Ishikawa (cell line): ENCODE measurements around the gene ANKRD6.

Experiments used
- CEBPB ChIP-seq: IDR thresholded peaks from 2 replicates; pipeline ENCODE4 v1.6.1; 2012
- CREB1 ChIP-seq: IDR thresholded peaks from 2 replicates; pipeline ENCODE4 v1.6.1; 2012; ENCODE audit warnings: low read depth
- EGR1 ChIP-seq: IDR thresholded peaks from 2 replicates; pipeline ENCODE4 v1.6.1; 2012
- EP300 ChIP-seq: IDR thresholded peaks from 2 replicates; pipeline ENCODE4 v1.6.1; 2012; ENCODE audit warnings: borderline replicate concordance
- FOXM1 ChIP-seq: IDR thresholded peaks from 2 replicates; pipeline ENCODE4 v1.6.1; 2012; ENCODE audit warnings: low read depth, borderline replicate concordance
- MAX ChIP-seq: IDR thresholded peaks from 2 replicates; pipeline ENCODE4 v1.6.1; 2012
- NFIC ChIP-seq: IDR thresholded peaks from 2 replicates; pipeline ENCODE4 v1.6.1; 2012
- RAD21 ChIP-seq: IDR thresholded peaks from 2 replicates; pipeline ENCODE4 v1.6.1; 2012; ENCODE audit warnings: low read depth
- REST ChIP-seq: IDR thresholded peaks from 2 replicates; pipeline ENCODE4 v1.6.1; 2012; ENCODE audit warnings: low read depth, mild to moderate bottlenecking
- TAF1 ChIP-seq: IDR thresholded peaks from 2 replicates; pipeline ENCODE4 v1.6.1; 2012; ENCODE audit warnings: low read depth, mild to moderate bottlenecking
- TCF12 ChIP-seq: IDR thresholded peaks from 2 replicates; pipeline ENCODE4 v1.6.1; 2012; ENCODE audit warnings: low read depth
- TEAD4 ChIP-seq: IDR thresholded peaks from 2 replicates; pipeline ENCODE4 v1.6.1; 2012
- USF1 ChIP-seq: IDR thresholded peaks from 2 replicates; pipeline ENCODE4 v1.6.1; 2012
- YY1 ChIP-seq: IDR thresholded peaks from 2 replicates; pipeline ENCODE4 v1.6.1; 2012; ENCODE audit warnings: low read depth
- ZBTB7A ChIP-seq: IDR thresholded peaks from 2 replicates; pipeline ENCODE4 v1.6.1; 2012; ENCODE audit warnings: low read depth

ANKRD6 gene

GRCh38 chr6:89467437-89467836 is 34.5 kb downstream of the ANKRD6 start:
- TF ChIP-seq TAF1 (no peak), USF1 (no peak), RAD21 (no peak), TEAD4 (no peak), NFIC (no peak), MAX (no peak), ZBTB7A (no peak), CREB1 (no peak), REST (no peak), CEBPB (no peak), FOXM1 (no peak), EP300 (no peak), TCF12 (no peak), EGR1 (no peak)

GRCh38 chr6:89468998-89469397 is 36.0 kb downstream of the ANKRD6 start:
- no peak for TF ChIP-seq YY1
- no peak for TF ChIP-seq MAX
- no peak for TF ChIP-seq REST
- no peak for TF ChIP-seq ZBTB7A
- TF ChIP-seq EGR1, result no peak
- TF ChIP-seq TCF12, result no peak
- no peak for TF ChIP-seq CEBPB
- no peak for TF ChIP-seq CREB1
- TF ChIP-seq TEAD4, result no peak
- no peak for TF ChIP-seq USF1
- no peak for TF ChIP-seq TAF1
- TF ChIP-seq NFIC, result no peak
- no peak for TF ChIP-seq EP300
- no peak for TF ChIP-seq FOXM1
- no peak for TF ChIP-seq RAD21

GRCh38 chr6:89471287-89471867 is 38.4 kb downstream of the ANKRD6 start:
- TF ChIP-seq MAX, result no peak
- TF ChIP-seq RAD21, result no peak
- no peak for TF ChIP-seq EGR1
- no peak for TF ChIP-seq FOXM1
- no peak for TF ChIP-seq CREB1
- TF ChIP-seq CEBPB, result no peak
- no peak for TF ChIP-seq YY1
- TF ChIP-seq TAF1, result no peak
- TF ChIP-seq REST, result no peak
- TF ChIP-seq USF1, result no peak

- TF ChIP-seq TAF1 (no peak), RAD21 (no peak), CEBPB (no peak), REST (no peak), TCF12 (no peak), FOXM1 (no peak), ZBTB7A (no peak), YY1 (no peak), EGR1 (no peak), TEAD4 (no peak), EP300 (no peak), CREB1 (no peak), MAX (no peak), NFIC (no peak), USF1 (no peak)
Observed at GRCh38 chr6:89475101-89475500, 42.1 kb downstream of the ANKRD6 start.
